GM12878 (cell line): ENCODE data around the gene GP9.
"Not testable (repeated sequence)": the region's sequence is repeated elsewhere in the genome, so short reads cannot be mapped to it uniquely, and the experiment has no call there.

Experiments
- CREB1 ChIP-seq: IDR thresholded peaks from 2 replicates; pipeline ENCODE4 v1.6.1; 2012; ENCODE audit warnings: low read depth, mild to moderate bottlenecking, inconsistent platforms
- CTCF ChIP-seq, 3 experiments: IDR thresholded peaks in 2 of 3; conservative IDR thresholded peaks in 1 of 3; 2 replicates each; pipeline ENCODE4 v1.5.1; 2011; ENCODE audit warnings: low read depth in 3 of 3, low read length in 3 of 3, mild to moderate bottlenecking in 3 of 3, control low read depth in 2 of 3, moderate library complexity in 2 of 3, inconsistent platforms in 1 of 3, mixed read lengths in 1 of 3; ENCODE audit not compliant: control insufficient read depth in 2 of 3, insufficient read depth in 1 of 3; ENCODE audit errors: extremely low read depth in 1 of 3
- EZH2 ChIP-seq: IDR thresholded peaks from 2 replicates; pipeline ENCODE4 v1.6.1; 2012; ENCODE audit warnings: low read depth, mild to moderate bottlenecking, control low read depth, inconsistent platforms, low read length, borderline replicate concordance; ENCODE audit not compliant: control insufficient read depth
- HCFC1 ChIP-seq: fragments of 150-350 bp; IDR thresholded peaks from 2 replicates; pipeline ENCODE4 v1.6.1; 2014; ENCODE audit warnings: low read length
- MYC ChIP-seq: IDR thresholded peaks from 2 replicates; pipeline ENCODE4 v1.6.1; 2011; ENCODE audit warnings: mild to moderate bottlenecking, low read length, moderate library complexity, inconsistent platforms; ENCODE audit not compliant: insufficient read depth, insufficient replicate concordance, insufficient read length, severe bottlenecking
- NRF1 ChIP-seq: conservative IDR thresholded peaks from 2 replicates; pipeline ENCODE4 v1.6.1; 2011; ENCODE audit warnings: mild to moderate bottlenecking, low read depth, low read length, improper control_type of control experiment
- POLR2A ChIP-seq: IDR thresholded peaks from 2 replicates; pipeline ENCODE4 v1.6.1; 2011; ENCODE audit warnings: low read depth, mild to moderate bottlenecking, low read length
- POLR2AphosphoS5 ChIP-seq: IDR thresholded peaks from 2 replicates; pipeline ENCODE4 v1.6.1; 2011; ENCODE audit warnings: mild to moderate bottlenecking, low read length, inconsistent platforms
- RCOR1 ChIP-seq: conservative IDR thresholded peaks from 2 replicates; pipeline ENCODE4 v1.6.1; 2012; ENCODE audit warnings: low read depth, low read length, improper control_type of control experiment
- SPI1 ChIP-seq: IDR thresholded peaks from 2 replicates; pipeline ENCODE4 v1.6.1; 2011; ENCODE audit warnings: low read depth, mild to moderate bottlenecking, low read length, moderate library complexity, borderline replicate concordance; ENCODE audit not compliant: insufficient read depth

- not testable (repeated sequence) for TF ChIP-seq CTCF (IDR thresholded peaks at IDR 0.05 in 2 of 3, conservative IDR thresholded peaks at IDR 0.05 in 1 of 3; ENCODE audit: control insufficient read depth in 2 of 3, extremely low read depth in 1 of 3, insufficient read depth in 1 of 3, low read depth in 3 of 3, low read length in 3 of 3); RCOR1; NRF1; POLR2A; SPI1; POLR2AphosphoS5; CREB1; EZH2; MYC; HCFC1
These were observed 27.7 kb downstream of the GP9 start for GRCh38 chr3:129088312-129088711.
